GM12892 (cell line): Measurements from ENCODE around the gene NFYA.

Experiments
- POLR2A ChIP-seq: IDR thresholded peaks from 2 replicates; pipeline ENCODE4 v1.6.1; 2011; ENCODE audit warnings: low read depth, low read length, control low read depth
- TAF1 ChIP-seq: IDR thresholded peaks from 2 replicates; pipeline ENCODE4 v1.6.1; 2011; ENCODE audit warnings: low read depth, mild to moderate bottlenecking, control low read depth, low read length, borderline replicate concordance

DNA sequence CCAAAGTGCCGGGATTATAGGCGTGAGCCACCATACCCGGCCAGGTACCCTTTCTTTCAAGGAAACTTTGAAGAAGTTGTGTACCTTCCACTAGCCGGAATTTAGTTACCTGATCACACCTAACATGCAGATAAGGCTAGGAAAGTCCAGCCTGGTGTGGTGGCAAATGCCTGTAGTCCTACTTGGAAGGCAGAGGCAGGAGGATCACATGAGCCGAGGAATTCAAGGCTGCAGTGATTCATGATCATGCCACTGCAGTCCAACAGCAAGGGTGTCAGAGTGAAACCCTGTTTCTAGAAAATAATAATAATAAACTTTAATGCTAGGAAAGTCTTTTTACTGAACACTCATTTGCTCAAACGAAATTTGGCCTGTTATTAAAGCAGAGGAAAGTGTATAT, 21.0 kb downstream of the NFYA start:
- no peak for TF ChIP-seq POLR2A
- no peak for TF ChIP-seq TAF1
